ENCODE results near the gene UGT2B7. TPM values are rescaled to one million over a fixed set of nuclear protein-coding genes. Genes with fewer than 3 reads are reported as not detected.

UGT2B7 gene
- total and polyA plus RNA-seq, 2 of the 13 experiments (the other 11 are each of a cell fraction or from before 2014, with no cell fraction given): 26.8 to 41.8 TPM

DNA sequence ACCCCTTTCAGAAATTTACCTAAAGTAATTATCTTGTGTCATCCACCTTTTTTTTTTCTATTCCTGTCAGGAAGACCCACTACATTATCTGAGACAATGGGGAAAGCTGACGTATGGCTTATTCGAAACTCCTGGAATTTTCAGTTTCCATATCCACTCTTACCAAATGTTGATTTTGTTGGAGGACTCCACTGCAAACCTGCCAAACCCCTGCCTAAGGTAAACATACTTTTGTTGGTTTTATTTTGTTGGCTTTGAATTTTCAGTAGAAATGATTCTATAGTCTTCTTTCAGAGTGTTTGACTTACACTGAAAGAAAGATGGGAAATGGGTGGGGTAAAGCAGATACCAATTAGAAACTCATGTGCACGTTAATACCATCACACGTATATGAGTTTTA, 2.2 kb downstream of the UGT2B7 start (continued):
- TF ChIP-seq CREB1 (IDR thresholded peaks at IDR 0.05): no peak
- peak; percentile 70; the same call in 1 of the 2 replicates for TF ChIP-seq CREB1 (CRISPR knock-in tag; IDR thresholded peaks at IDR 0.05)
- TF ChIP-seq SOX13 (IDR thresholded peaks at IDR 0.05): peak; percentile 67; the same call in 1 of the 2 replicates
- TF ChIP-seq SOX13 (CRISPR knock-in tag; conservative IDR thresholded peaks at IDR 0.05 in 1 of 2, IDR thresholded peaks at IDR 0.05 in 1 of 2): peak in 1 of 2 experiments; percentile 87; a peak in 2 of 4 replicates
- no peak for TF ChIP-seq ZNF761 (CRISPR knock-in tag; conservative IDR thresholded peaks at IDR 0.05)
- TF ChIP-seq SYNCRIP (IDR thresholded peaks at IDR 0.05; ENCODE audit: insufficient read depth, low read depth, low read length): no peak
- TF ChIP-seq RXRB (CRISPR knock-in tag; IDR thresholded peaks at IDR 0.05; ENCODE audit: borderline replicate concordance): 0 out of 2 replicates have a peak, but pooled peaks have one; percentile 25
- TF ChIP-seq WIZ (CRISPR knock-in tag; IDR thresholded peaks at IDR 0.05): no peak
- TF ChIP-seq, protein P1, sequence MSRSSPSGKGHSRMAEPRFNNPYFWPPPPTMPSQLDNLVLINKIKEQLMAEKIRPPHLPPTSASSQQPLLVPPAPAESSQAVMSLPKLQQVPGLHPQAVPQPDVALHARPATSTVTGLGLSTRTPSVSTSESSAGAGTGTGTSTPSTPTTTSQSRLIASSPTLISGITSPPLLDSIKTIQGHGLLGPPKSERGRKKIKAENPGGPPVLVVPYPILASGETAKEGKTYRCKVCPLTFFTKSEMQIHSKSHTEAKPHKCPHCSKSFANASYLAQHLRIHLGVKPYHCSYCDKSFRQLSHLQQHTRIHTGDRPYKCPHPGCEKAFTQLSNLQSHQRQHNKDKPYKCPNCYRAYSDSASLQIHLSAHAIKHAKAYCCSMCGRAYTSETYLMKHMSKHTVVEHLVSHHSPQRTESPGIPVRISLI (CRISPR knock-in tag; IDR thresholded peaks at IDR 0.05; ENCODE audit: borderline replicate concordance): peak; percentile 33; the same call in 1 of the 2 replicates
- peak; percentile 42; the same call in 1 of the 2 replicates for TF ChIP-seq FOSL2 (CRISPR knock-in tag; IDR thresholded peaks at IDR 0.05)
- TF ChIP-seq FOXK1 (CRISPR knock-in tag; IDR thresholded peaks at IDR 0.05; ENCODE audit: borderline replicate concordance, low read depth): peak; percentile 67; the same call in 1 of the 2 replicates
- no peak for TF ChIP-seq ATAD3A (CRISPR knock-in tag; IDR thresholded peaks at IDR 0.05)
- TF ChIP-seq, protein P2, sequence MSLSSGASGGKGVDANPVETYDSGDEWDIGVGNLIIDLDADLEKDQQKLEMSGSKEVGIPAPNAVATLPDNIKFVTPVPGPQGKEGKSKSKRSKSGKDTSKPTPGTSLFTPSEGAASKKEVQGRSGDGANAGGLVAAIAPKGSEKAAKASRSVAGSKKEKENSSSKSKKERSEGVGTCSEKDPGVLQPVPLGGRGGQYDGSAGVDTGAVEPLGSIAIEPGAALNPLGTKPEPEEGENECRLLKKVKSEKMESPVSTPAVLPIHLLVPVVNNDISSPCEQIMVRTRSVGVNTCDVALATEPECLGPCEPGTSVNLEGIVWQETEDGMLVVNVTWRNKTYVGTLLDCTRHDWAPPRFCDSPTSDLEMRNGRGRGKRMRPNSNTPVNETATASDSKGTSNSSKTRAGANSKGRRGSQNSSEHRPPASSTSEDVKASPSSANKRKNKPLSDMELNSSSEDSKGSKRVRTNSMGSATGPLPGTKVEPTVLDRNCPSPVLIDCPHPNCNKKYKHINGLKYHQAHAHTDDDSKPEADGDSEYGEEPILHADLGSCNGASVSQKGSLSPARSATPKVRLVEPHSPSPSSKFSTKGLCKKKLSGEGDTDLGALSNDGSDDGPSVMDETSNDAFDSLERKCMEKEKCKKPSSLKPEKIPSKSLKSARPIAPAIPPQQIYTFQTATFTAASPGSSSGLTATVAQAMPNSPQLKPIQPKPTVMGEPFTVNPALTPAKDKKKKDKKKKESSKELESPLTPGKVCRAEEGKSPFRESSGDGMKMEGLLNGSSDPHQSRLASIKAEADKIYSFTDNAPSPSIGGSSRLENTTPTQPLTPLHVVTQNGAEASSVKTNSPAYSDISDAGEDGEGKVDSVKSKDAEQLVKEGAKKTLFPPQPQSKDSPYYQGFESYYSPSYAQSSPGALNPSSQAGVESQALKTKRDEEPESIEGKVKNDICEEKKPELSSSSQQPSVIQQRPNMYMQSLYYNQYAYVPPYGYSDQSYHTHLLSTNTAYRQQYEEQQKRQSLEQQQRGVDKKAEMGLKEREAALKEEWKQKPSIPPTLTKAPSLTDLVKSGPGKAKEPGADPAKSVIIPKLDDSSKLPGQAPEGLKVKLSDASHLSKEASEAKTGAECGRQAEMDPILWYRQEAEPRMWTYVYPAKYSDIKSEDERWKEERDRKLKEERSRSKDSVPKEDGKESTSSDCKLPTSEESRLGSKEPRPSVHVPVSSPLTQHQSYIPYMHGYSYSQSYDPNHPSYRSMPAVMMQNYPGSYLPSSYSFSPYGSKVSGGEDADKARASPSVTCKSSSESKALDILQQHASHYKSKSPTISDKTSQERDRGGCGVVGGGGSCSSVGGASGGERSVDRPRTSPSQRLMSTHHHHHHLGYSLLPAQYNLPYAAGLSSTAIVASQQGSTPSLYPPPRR (CRISPR knock-in tag; IDR thresholded peaks at IDR 0.05; ENCODE audit: borderline replicate concordance): 0 out of 2 replicates have a peak, but pooled peaks have one; percentile 23
- TF ChIP-seq CEBPG (CRISPR knock-in tag; IDR thresholded peaks at IDR 0.05): peak; percentile 17; the same call in 1 of the 2 replicates
- TF ChIP-seq NCOA2 (CRISPR knock-in tag; IDR thresholded peaks at IDR 0.05): peak; percentile 75
- TF ChIP-seq TBL1XR1 (IDR thresholded peaks at IDR 0.05; ENCODE audit: borderline replicate concordance, low read length, partially characterized antibody): peak; percentile 21
- TF ChIP-seq KMT2B (CRISPR knock-in tag; IDR thresholded peaks at IDR 0.05): no peak
- peak; percentile 83; the same call in 1 of the 2 replicates for TF ChIP-seq CHD4 (IDR thresholded peaks at IDR 0.05; ENCODE audit: borderline replicate concordance, low read length)
- TF ChIP-seq FOXA1 (IDR thresholded peaks at IDR 0.05): no peak
- peak; percentile 64; the same call in 1 of the 2 replicates for TF ChIP-seq FOXA1 (CRISPR knock-in tag; IDR thresholded peaks at IDR 0.05)
- 0 out of 2 replicates have a peak, but pooled peaks have one; percentile 20 for TF ChIP-seq SIX1 (CRISPR knock-in tag; IDR thresholded peaks at IDR 0.05; ENCODE audit: borderline replicate concordance)
- TF ChIP-seq ATF1 (CRISPR knock-in tag; IDR thresholded peaks at IDR 0.05): peak; percentile 52; the same call in 1 of the 2 replicates
- peak; percentile 56 for TF ChIP-seq SAP130 (CRISPR knock-in tag; IDR thresholded peaks at IDR 0.05; ENCODE audit: low read depth)
- peak; percentile 91 for TF ChIP-seq TEAD3 (CRISPR knock-in tag; optimal IDR thresholded peaks at IDR 0.05; ENCODE audit: borderline replicate concordance)
